22Rv1 (cell line): ENCODE results near the gene ME3.

Experiments used
- CTCF ChIP-seq: fragments of 450-650 bp; IDR thresholded peaks from 2 replicates; pipeline ENCODE4 v1.5.1; 2017; ENCODE audit warnings: mild to moderate bottlenecking
- ZFX ChIP-seq: fragments of 450-650 bp; IDR thresholded peaks from 2 replicates; pipeline ENCODE4 v1.6.1; 2017; ENCODE audit warnings: antibody characterized with exemption, borderline replicate concordance

- TF ChIP-seq CTCF, result no peak
- TF ChIP-seq ZFX, result no peak
These were observed 166.2 kb downstream of the ME3 start for GRCh38 chr11:86506235-86506634.
